Stimulated activated CD8-positive, alpha-beta memory T cell treated with anti-CD3 and anti-CD28 coated beads, Interleukin-2, amount 100 ng/mL, for 1 hour (primary cell): Measurements from ENCODE around the gene SLC7A14.
"Not testable (repeated sequence)": the region's sequence is repeated elsewhere in the genome, so short reads cannot be mapped to it uniquely, and the experiment has no call there.

Source experiments
- DNase-seq, 2 donors: peaks; one replicate each; pipeline ENCODE4 v3.0.0-alpha.2; 2020; ENCODE audit warnings: low read depth in 2 of 2

Gene SLC7A14

DNA sequence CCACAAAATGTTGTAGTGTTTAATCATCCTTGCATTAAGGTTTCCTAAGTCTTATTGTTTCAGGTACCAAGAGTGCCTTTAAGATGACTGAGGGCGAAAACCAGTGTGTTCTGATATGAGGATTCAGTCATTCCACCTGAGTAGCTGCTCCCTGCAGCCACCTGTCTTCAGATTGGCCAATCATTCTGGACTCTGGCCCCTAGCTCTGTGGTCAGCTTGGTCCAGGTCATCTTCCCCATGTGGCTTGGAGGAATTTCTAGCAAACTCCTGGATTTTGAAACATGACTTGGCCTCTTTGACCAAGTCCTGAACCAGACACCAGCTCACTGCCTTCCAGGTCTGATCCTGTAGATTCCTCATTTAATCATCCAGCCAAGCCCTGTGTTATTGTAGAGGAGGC lies 7.8 kb upstream of the SLC7A14 start:
- DNase-seq, result no peak

DNA sequence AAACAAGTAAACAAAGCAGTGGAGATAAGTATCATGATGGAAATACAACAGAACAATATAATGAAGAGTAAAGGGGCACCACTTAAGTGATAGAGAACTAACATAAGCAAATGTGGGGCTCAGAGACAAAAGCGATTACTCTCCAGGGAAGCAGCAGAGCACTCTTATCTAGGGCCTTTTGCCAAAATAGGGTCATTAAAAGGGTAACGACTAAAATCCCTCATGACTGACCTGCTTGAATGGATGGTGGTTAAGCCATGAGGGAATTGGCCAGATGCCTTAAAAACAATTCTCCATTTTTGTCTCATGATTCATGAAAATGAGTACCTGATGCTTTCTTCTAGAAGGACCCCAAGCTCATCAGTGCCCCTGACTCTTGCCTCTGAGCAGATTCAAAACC lies 3.2 kb upstream of the SLC7A14 start:
- DNase-seq, result no peak

DNA sequence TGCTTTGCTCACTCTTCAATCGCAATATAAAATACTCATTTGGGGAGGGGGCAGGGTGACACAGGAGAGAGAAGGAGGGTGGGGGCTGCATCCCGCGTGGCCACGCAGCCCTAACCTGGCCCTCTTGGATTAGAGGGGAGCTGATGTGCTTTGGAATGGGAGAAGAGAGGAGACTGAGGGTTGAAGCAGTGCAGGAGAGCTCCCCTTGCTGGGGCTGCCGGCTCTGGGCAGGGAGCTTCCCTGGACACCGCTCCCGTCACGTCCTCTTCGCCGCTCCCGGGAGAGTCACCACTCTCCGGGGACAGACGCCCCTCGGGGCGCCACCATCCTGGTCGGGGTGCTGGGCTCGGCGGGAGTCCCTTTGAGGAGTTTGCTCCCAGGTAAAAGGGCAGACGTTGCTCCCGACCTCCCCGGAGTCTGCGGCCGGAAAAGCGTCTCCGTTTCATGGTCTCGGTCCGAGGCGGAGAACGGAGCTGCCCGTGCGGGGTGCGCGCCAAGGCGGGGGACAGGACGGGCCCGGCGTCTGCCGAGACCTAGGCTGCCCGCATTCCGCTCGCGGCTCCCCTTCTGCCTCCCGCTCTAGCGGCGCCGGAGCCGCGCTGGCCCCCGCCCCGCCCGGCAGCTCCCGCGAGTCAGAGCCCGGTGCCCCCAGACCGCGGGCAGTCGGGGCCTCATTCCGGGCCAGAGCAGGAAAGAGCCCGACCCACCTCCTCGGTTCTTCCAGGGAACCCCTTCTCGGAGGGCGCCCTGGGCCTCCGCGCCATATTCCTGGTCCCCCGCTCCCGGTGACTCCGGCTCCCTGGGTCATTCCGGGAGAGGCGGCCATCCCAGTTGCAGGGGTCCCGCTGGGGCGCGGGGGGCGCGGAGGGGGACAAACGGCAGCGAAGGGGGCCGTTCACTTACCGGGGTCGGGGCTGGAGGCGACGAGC lies 603 bp downstream of the SLC7A14 start:
- no peak for DNase-seq

DNA sequence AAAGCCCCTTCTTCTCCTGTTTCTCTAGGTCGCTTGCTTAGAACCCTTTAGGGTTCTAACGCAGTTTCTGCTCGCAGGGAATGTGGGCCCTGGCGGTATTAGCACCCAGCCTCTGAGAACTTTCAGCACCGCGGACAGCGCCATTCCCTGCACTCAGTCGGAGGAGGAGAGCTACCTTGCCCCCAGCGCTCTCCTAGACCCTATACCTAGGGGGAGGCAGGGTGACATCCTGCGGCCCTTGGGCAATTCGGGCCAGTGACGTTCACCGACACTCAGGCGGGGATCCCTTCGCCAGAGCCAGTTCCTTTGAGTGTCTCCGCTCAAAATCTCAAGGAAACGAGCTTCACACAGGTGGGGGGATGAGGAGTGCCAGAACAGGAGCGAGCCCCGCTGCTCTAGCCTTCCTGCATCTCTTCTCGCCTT lies 1.3 kb downstream of the SLC7A14 start:
- peak in 1 of 2 donors; percentile 7 for DNase-seq

DNA sequence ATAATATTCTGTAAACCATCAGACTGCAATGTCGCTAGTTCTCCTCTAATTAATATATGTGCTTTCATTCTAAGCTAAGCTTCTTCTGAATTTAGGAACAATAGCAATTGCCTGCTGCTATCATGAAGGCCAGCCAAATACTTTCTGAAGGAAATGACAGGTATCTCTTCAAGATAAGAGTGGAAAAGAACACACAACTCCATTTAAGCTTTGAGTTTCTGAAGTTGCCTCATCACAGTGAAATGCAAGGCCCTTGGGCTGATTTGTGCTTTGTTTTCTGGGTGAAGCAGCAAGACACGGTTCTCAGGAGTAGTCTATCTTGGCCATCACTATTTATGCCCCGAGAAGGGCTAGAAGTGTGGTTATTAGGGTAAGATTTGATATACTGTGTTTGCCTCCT lies 6.2 kb downstream of the SLC7A14 start:
- DNase-seq, result no peak

DNA sequence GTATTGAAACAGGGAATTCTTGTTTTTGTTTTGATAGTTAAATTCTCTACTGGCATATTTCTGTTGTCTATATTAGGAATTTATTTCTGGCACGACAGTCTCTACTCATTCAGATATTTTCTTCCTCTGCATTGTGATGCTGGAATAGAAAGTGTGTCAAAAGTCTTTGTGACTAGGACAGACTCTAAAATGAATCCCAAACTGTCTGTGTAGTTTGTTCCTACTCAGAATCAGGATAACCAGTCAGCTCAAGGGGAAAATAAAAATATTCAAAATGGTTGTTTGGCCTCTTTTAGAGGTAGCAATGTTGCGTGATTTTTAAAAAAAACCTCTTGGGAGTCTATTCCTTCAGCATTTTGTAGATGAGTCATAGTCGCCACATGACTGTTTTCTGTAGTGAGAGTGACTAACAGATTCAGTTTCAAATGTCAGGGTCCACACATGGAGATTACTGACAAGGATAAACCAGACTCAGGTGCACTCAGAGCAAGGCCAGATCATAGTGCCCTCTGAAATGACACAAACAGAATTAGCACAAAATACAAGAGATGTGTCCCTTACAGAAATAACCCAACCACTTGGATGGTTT lies 13.1 kb downstream of the SLC7A14 start:
- no peak for DNase-seq

DNA sequence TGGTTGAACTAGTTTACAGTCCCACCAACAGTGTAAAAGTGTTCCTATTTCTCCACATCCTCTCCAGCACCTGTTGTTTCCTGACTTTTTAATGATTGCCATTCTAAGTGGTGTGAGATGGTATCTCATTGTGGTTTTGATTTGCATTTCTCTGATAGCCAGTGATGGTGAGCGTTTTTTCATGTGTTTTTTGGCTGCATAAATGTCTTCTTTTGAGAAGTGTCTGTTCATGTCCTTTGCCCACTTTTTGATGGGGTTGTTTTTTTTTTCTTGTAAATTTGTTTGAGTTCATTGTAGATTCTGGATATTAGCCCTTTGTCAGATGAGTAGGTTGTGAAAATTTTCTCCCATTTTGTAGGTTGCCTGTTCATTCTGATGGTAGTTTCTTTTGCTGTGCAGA lies 18.3 kb downstream of the SLC7A14 start:
- not testable (repeated sequence) for DNase-seq

DNA sequence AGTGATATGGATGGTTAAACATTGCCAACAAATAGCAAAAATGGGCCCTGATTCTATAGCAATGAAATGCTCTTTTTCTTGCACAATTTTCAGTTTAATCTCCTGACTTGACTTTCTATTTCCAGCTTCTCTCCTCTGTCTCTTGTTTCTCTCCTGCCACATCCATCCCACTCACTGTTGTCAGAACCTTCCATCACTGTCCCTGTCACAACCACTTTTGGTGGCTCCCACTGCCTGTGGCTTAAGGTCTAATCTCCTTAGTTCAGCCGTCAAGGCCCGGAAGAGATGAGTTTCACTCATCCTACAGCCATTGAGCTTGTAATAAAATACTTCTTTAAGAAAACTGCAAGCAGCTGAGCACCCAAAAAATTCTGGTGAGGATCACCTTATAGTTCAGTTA lies 19.5 kb downstream of the SLC7A14 start:
- DNase-seq, result no peak

DNA sequence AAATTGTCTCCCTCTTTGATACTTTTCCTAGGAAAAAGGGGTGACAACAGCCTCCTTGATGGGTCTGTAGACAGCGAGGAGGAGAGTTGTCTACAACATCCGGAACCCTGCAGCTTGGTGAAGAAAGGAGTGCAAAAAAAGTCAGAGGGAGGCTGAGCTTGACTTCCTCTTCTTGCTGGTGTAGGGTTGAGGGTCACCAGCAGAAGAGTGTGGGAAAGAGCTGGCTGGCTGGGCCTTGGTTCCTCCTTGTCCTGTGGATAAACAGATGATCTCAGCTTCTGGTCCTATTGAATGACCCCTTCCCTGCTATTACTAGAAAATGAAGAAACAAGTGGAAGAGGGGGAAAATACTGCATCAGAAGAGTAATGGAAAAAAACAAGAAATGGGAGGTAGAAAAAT lies 20.4 kb downstream of the SLC7A14 start:
- no peak for DNase-seq

DNA sequence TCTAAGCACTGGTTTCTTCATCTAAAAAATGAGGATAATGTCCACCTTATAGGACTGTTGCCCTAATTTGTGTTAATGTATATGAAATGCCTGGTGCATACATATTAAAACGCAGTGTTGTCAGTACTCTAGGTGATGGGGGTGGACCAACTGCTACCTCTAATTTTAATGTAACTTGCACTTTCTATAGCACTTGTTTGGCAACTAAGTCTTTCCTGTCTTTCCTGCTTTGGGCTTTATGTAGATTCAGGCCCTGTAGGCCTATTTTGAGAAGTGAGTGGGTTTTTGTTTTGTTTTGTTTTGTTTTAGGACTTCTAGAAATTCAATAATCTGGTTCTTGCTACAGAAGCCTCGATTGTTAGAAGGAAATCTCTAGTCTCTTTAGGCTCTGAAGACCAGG lies 21.2 kb downstream of the SLC7A14 start:
- DNase-seq, result no peak

DNA sequence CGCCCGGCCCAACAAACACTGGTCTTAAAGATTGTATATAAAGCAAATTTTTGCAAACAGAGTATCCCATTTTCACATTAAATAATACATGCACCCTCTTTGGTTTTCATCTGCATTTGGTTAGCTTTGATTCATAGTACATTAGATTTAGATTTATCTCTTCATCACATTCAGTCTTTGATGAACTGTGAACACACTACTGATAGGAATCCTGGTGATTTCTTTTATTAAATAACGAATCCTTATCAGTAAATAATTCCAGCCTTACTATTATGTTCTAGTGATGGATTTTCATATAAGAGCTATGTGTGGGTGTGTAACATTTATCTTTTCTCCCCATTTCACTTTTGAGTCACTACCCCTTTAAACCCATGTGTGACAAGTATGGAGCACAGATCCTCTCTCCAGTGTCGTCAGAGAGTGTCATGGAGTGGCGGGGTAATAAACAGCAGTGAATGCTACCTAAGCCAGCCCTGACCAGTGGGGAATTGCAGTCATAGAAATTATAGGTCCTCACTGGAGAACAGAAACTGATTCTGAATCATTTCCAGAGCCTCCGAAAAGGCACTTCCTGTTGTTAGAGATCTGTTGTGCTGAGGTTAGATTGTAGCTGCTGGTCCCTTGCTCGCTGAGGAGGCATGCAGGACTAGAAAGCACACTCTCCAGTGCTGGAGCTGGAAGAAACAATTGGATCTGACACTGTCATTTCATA lies 22.0 kb downstream of the SLC7A14 start:
- DNase-seq, result no peak

DNA sequence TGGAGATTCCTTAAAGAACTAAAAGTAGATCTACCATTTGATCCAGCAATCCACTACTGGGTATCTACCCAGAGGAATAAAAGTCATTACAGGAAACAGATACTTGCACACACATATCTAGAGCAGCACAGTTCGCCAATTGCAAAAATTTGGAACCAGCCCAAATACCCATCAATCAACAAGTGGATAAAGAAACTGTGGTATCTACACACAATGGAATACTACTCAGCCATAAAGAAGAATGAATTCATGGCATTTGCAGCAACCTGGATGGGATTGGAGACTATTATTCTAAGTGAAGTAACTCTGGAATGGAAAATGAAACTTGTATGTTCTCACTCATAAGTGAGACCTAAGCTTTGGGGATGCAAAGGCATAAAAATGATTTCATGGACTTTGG lies 23.8 kb downstream of the SLC7A14 start:
- no peak for DNase-seq

DNA sequence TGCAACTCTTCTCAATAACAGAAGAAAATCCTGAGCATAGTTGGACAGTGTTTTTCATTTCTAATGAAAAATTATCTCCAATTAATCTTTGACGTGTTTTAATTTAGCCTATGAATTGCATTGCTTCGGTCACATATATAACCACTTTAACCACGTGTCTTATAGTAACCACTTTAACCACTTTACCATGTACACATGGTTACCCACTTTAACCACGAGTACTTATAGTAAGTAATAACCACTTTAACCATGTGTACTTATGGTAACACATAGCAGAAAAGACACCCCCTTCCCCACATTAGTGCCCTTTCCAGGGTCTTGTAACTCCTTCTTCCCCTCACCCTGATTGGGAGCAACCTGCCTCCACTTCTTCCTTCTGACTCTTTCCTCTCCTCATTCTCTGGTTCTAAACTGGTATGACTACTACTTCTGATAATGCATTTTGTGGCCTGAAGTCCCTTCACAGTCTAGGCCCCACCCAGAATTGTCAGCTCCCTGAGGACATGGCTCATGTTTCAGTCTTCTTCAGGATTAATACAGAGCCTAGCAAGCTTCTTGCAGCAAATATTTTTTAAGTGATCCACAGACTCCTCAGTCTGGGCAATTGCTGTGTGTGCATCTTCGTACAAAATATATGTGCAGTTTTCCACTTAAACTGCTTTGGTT lies 25.0 kb downstream of the SLC7A14 start:
- no peak for DNase-seq

DNA sequence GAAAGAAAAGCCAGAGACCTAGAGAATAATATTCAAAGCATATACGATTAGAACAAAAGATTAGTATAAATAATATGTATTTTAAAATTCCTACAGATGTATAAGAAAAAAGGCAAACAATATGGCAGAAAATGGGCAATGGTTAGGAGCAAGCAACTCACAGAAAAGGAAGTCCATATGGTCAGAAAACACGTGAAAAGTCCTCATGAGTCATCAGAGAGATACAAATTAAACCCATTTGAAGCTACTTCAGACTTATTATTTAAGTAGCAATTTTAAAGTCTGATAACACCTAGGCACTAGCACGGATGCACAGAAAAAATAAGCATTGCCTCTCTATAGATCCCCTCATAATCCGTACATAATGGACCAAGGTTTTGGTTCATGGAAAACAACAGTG lies 25.6 kb downstream of the SLC7A14 start:
- no peak for DNase-seq

DNA sequence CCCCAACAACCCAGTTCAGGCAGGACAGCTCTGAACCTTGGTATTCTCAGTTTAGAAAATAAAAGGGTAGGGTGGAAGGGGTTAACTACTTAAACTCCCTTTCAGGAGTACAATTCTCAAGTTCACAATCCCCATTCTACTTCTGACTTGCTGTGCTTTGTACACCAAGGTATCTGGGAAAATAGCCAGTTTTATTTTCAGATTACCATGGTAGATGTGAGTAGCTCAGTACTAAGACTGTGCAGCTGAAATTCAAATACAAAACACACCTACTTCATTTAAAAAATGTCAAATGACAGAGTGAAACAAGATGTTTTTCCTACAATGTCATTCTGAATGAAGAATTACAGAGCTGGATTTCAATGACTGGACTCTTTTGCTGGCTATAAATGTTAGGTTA lies 27.4 kb downstream of the SLC7A14 start:
- no peak for DNase-seq

DNA sequence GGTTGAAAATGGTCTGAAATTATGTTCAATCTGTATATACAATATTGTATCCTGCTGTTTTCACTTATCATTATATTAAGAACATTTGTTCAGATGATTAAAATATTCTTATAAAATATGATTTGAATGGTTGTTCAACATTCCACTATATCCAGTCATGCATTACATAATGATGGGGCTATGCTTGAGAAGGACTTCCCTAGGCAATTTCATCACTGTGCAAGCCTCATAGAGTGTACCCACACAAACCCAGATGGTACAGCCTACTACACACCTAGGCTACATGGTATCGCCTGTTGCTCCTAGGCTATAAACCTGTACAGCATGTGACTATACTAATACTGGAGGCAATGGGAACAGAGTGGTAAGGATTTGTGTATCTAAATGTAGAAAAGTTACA lies 30.5 kb downstream of the SLC7A14 start:
- DNase-seq, result no peak

DNA sequence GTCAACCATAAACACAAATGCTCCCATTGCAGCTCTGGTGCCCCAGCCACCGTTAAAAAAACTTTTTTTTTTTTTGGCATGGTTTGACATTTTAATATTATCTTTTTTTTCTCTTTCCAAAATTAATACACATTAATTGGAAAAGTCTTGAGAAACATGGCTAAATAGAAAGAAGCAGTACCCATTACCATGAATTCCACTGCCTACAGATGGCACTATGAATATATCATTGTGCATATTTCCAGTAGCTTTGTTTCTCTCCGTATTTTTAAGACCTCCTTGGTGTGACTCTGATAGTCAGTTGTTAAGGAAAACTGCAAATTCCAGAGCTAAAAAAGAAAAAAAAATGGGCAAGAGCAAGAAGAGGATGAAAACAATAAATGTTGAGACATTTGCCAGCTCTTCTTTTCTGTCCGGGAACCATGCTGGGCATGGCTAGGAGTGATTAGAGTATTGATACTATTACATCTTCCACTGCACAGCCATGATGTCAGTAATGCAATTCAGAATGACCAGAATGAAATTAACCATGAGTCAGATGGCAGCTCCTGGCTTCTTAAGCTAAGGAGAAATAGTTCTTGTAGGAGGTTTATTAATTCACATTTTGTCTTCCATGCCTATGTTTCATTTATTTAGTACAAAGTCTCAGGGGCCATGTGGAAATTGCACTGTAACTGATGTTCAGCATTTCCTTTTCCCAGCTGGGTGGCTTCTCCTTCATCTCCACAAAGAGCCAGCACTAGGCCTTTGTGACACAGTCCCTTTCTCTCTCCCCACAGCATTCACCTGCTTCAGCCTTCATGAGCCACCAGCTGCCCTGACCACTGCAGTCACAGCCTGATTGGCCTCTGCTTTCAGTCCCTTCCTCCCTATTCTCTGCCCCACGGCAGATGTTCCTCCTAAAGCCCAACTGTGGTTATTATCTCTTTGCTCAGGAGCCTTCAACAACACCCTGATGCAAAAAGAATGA lies 31.8 kb downstream of the SLC7A14 start:
- no peak for DNase-seq

DNA sequence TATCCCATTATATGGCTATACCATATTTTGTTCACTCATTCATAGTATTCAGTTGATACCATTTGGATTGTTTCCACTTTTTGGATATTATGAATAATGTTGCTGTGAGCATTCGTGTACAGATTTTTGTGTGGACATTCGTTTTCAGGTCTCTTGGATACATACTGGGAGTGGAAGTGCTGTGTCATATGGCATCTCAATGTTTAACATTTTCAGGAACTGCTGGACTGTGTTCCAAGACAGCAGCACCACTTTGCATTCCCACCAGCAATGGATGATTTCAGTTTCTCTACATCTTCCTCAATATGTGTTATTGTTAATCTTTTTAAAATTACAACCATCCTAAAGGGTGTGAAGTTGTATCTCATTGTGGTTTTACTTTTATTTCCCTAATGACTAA lies 34.6 kb downstream of the SLC7A14 start:
- no peak for DNase-seq

DNA sequence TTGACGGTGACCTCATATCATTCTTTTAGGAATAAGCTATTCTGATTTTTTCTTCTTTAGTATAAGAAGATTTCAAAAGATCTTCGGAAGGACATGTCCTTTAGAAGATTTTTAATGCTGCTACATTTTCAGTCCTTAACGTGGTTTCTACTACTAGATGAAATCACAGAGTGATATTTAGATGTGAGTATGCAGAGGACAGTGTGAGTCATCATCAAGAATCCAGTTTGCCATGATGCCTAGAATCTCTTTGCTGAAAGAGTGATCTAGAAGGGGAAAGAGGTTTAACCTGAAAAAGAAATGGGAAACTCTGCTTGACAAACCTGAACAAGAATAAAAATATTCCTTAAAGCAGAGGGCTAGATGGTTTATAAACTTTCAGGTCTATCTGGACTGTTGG lies 43.2 kb downstream of the SLC7A14 start:
- DNase-seq, result no peak

DNA sequence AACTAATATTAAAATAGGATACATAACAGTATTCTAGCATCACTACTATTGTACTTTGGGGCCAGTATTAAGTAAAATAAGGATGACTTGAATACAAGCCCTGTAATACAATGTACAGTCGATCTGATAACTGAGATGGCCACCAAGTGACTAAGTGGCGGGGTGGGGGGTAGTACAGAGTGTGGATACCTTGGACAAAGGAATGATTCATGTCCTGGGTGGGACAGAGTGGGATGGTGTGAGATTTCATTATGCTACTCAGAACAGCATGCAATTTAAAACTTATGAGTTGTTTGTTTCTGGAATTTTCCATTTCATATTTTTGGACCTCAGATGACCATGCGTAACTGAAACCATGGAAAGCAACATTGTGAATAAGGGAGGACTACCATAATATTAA lies 46.0 kb downstream of the SLC7A14 start:
- no peak for DNase-seq

DNA sequence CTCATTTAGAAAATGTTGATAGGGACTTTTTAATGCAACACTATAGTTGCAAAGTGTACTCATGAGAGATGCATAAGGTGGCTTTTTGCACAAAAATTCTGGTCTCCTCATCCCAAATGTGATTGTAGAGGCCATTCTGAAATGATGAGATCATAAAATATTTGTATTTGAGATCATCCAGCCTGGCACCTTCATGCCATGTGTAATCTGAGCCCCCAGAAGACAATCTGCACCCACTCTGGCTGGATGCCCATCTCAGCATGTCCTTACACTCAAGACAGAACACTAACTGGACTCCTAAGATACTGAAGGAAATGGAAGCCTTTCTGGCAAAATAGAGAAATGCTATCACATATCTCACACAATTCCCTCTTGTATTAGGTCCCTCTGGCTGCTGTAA lies 49.2 kb downstream of the SLC7A14 start:
- no peak for DNase-seq
